GM19395 (cell line): ENCODE data around the gene PRRG1.
"Not testable (repeated sequence)": the region's sequence is repeated elsewhere in the genome, so short reads cannot be mapped to it uniquely, and the experiment has no call there.

Source experiments
- ATAC-seq: cut with Tn5 transposase; IDR thresholded peaks from one replicate; pipeline ENCODE4 v1.9.1; 2021; ENCODE audit warnings: mild to moderate bottlenecking, moderate library complexity; ENCODE audit not compliant: unreplicated experiment

The PRRG1 gene

GRCh38 chrX:37371578-37371991, 22.4 kb downstream of the PRRG1 start:
- no peak for ATAC-seq

- no peak for ATAC-seq
Observed at GRCh38 chrX:37378404-37378803, 29.2 kb downstream of the PRRG1 start.

GRCh38 chrX:37378830-37379229, 29.7 kb downstream of the PRRG1 start:
- ATAC-seq: no peak

GRCh38 chrX:37380256-37380655, 31.1 kb downstream of the PRRG1 start:
- no peak for ATAC-seq

GRCh38 chrX:37380924-37381323, 31.8 kb downstream of the PRRG1 start:
- ATAC-seq: no peak

- no peak for ATAC-seq
Observed at GRCh38 chrX:37383313-37383712, 34.1 kb downstream of the PRRG1 start.

GRCh38 chrX:37388413-37388812, 39.2 kb downstream of the PRRG1 start:
- no peak for ATAC-seq

- ATAC-seq: no peak
Observed at GRCh38 chrX:37405956-37406355, 56.8 kb downstream of the PRRG1 start.

- no peak for ATAC-seq
Observed at GRCh38 chrX:37407736-37408135, 58.6 kb downstream of the PRRG1 start.

GRCh38 chrX:37409278-37409677, 60.1 kb downstream of the PRRG1 start:
- no peak for ATAC-seq

- no peak for ATAC-seq
Observed at GRCh38 chrX:37420185-37420584, 71.0 kb downstream of the PRRG1 start.

- no peak for ATAC-seq
Observed at GRCh38 chrX:37420756-37421155, 71.6 kb downstream of the PRRG1 start.

GRCh38 chrX:37424000-37424429, 74.9 kb downstream of the PRRG1 start:
- ATAC-seq: no peak

- ATAC-seq: no peak
Observed at GRCh38 chrX:37425370-37425769, 76.2 kb downstream of the PRRG1 start.

GRCh38 chrX:37428962-37429361, 79.8 kb downstream of the PRRG1 start:
- ATAC-seq: not testable (repeated sequence)

- ATAC-seq: no peak
Observed at GRCh38 chrX:37434362-37434761, 85.2 kb downstream of the PRRG1 start.

GRCh38 chrX:37437160-37437559, 88.0 kb downstream of the PRRG1 start:
- no peak for ATAC-seq

GRCh38 chrX:37441377-37441776, 92.2 kb downstream of the PRRG1 start:
- ATAC-seq: no peak

- ATAC-seq: no peak
Observed at GRCh38 chrX:37445182-37445581, 96.0 kb downstream of the PRRG1 start.

GRCh38 chrX:37453821-37454220, 104.7 kb downstream of the PRRG1 start:
- no peak for ATAC-seq

- ATAC-seq: no peak
Observed at GRCh38 chrX:37454537-37455285, 105.5 kb downstream of the PRRG1 start.

GRCh38 chrX:37455381-37455780, 106.2 kb downstream of the PRRG1 start:
- ATAC-seq: no peak

- ATAC-seq: not testable (repeated sequence)
Observed at GRCh38 chrX:37460285-37460684, 111.1 kb downstream of the PRRG1 start.
